HEK293 (cell line): ENCODE data around the gene CIZ1.
A peak's percentile ranks its signal among the peaks of the same experiment; 100 is the strongest.

Experiments
- BCL11A ChIP-seq: fragments of 450-650 bp; formaldehyde crosslinking; IDR thresholded peaks from 2 replicates; pipeline ENCODE4 v1.5.1; 2016; ENCODE audit warnings: low read depth, missing biosample characterization, missing genetic modification characterization
- GLIS2 ChIP-seq: fragments of 450-650 bp; formaldehyde crosslinking; IDR thresholded peaks from 2 replicates; pipeline ENCODE4 v1.5.1; 2016; ENCODE audit warnings: missing biosample characterization, missing genetic modification characterization
- HOXA7 ChIP-seq: sonication (generic); formaldehyde crosslinking; IDR thresholded peaks from 2 replicates; pipeline ENCODE4 v1.8.1; 2022; ENCODE audit warnings: missing genetic modification reagents, borderline replicate concordance
- KLF10 ChIP-seq: fragments of 450-650 bp; IDR thresholded peaks from 2 replicates; pipeline ENCODE4 v1.5.1; 2018; ENCODE audit warnings: missing biosample characterization, mild to moderate bottlenecking, missing genetic modification characterization
- SALL2 ChIP-seq: fragments of 450-650 bp; formaldehyde crosslinking; IDR thresholded peaks from 2 replicates; pipeline ENCODE4 v1.5.0; 2017; ENCODE audit warnings: missing biosample characterization, mild to moderate bottlenecking, missing genetic modification characterization, borderline replicate concordance
- TRIM28 ChIP-seq: IDR thresholded peaks from 2 replicates; pipeline ENCODE4 v1.6.1; 2011; ENCODE audit warnings: low read length, control low read depth, borderline replicate concordance
- ZBTB17 ChIP-seq: fragments of 450-650 bp; formaldehyde crosslinking; IDR thresholded peaks from 2 replicates; pipeline ENCODE4 v1.5.1; 2016; ENCODE audit warnings: missing biosample characterization, missing genetic modification characterization
- ZNF132 ChIP-seq: fragments of 450-650 bp; formaldehyde crosslinking; IDR thresholded peaks from 2 replicates; pipeline ENCODE4 v1.5.1; 2017; ENCODE audit warnings: missing biosample characterization, missing genetic modification characterization, borderline replicate concordance
- ZNF266 ChIP-seq: fragments of 450-650 bp; formaldehyde crosslinking; IDR thresholded peaks from 2 replicates; pipeline ENCODE4 v1.5.1; 2016; ENCODE audit warnings: missing biosample characterization, missing genetic modification characterization, low read depth
- ZNF37A ChIP-seq: fragments of 450-650 bp; IDR thresholded peaks from 2 replicates; pipeline ENCODE4 v1.5.1; 2018; ENCODE audit warnings: missing biosample characterization, missing genetic modification characterization
- ZNF514 ChIP-seq: fragments of 450-650 bp; formaldehyde crosslinking; IDR thresholded peaks from 2 replicates; pipeline ENCODE4 v1.5.1; 2016; ENCODE audit warnings: missing biosample characterization, missing genetic modification characterization
- ZNF558 ChIP-seq: fragments of 450-650 bp; formaldehyde crosslinking; IDR thresholded peaks from 2 replicates; pipeline ENCODE4 v1.5.1; 2016; ENCODE audit warnings: missing biosample characterization, missing genetic modification characterization
- ZNF560 ChIP-seq: fragments of 450-650 bp; formaldehyde crosslinking; IDR thresholded peaks from 2 replicates; pipeline ENCODE4 v1.5.1; 2017; ENCODE audit warnings: missing biosample characterization, missing genetic modification characterization, borderline replicate concordance
- ZNF660 ChIP-seq: fragments of 450-650 bp; IDR thresholded peaks from 2 replicates; pipeline ENCODE4 v1.5.1; 2018; ENCODE audit warnings: missing biosample characterization, mild to moderate bottlenecking, missing genetic modification characterization
- ZNF76 ChIP-seq: fragments of 450-650 bp; formaldehyde crosslinking; IDR thresholded peaks from 2 replicates; pipeline ENCODE4; 2016; ENCODE audit warnings: low read depth, missing biosample characterization, missing genetic modification characterization, borderline replicate concordance
- ZNF830 ChIP-seq: fragments of 450-650 bp; IDR thresholded peaks from 2 replicates; pipeline ENCODE4 v1.5.0; 2018; ENCODE audit warnings: missing biosample characterization, missing genetic modification characterization, low read depth, mild to moderate bottlenecking, moderate library complexity
- ZNF843 ChIP-seq: fragments of 450-650 bp; formaldehyde crosslinking; IDR thresholded peaks from 2 replicates; pipeline ENCODE4 v1.5.1; 2016; ENCODE audit warnings: missing biosample characterization, missing genetic modification characterization
- ZSCAN23 ChIP-seq: fragments of 450-650 bp; formaldehyde crosslinking; IDR thresholded peaks from 2 replicates; pipeline ENCODE4 v1.5.1; 2016; ENCODE audit warnings: missing biosample characterization, missing genetic modification characterization
- TF ChIP-seq, protein P1 (sequence below): fragments of 450-650 bp; formaldehyde crosslinking; IDR thresholded peaks from 2 replicates; pipeline ENCODE4 v1.5.1; 2017; ENCODE audit warnings: missing biosample characterization, missing genetic modification characterization
- TF ChIP-seq, protein P2 (sequence below): fragments of 450-650 bp; formaldehyde crosslinking; IDR thresholded peaks from 2 replicates; pipeline ENCODE4 v1.5.1; 2016; ENCODE audit warnings: missing biosample characterization, missing genetic modification characterization
- TF ChIP-seq, protein P3 (sequence below): fragments of 450-650 bp; formaldehyde crosslinking; IDR thresholded peaks from 2 replicates; pipeline ENCODE4 v1.5.1; 2016; ENCODE audit warnings: missing biosample characterization, missing genetic modification characterization
- TF ChIP-seq, protein P4 (sequence below): fragments of 450-650 bp; formaldehyde crosslinking; IDR thresholded peaks from 2 replicates; pipeline ENCODE4 v1.5.1; 2017; ENCODE audit warnings: missing biosample characterization, missing genetic modification characterization
- TF ChIP-seq, protein P5 (sequence below): fragments of 450-650 bp; formaldehyde crosslinking; IDR thresholded peaks from 2 replicates; pipeline ENCODE4 v1.5.1; 2017; ENCODE audit warnings: missing biosample characterization, missing genetic modification characterization
- TF ChIP-seq, protein P6 (sequence below): fragments of 450-650 bp; formaldehyde crosslinking; IDR thresholded peaks from 2 replicates; pipeline ENCODE4 v1.5.1; 2017; ENCODE audit warnings: missing biosample characterization, missing genetic modification characterization
- TF ChIP-seq, protein P7 (sequence below): fragments of 450-650 bp; formaldehyde crosslinking; IDR thresholded peaks from 2 replicates; pipeline ENCODE4 v1.5.1; 2017; ENCODE audit warnings: missing biosample characterization, missing genetic modification characterization
- TF ChIP-seq, protein P8 (sequence below): fragments of 450-650 bp; formaldehyde crosslinking; IDR thresholded peaks from 2 replicates; pipeline ENCODE4 v1.5.1; 2017; ENCODE audit warnings: missing biosample characterization, mild to moderate bottlenecking, missing genetic modification characterization, moderate library complexity
- TF ChIP-seq, protein P9 (sequence below): sonication (generic); formaldehyde crosslinking; IDR thresholded peaks from 2 replicates; pipeline ENCODE4 v1.8.1; 2022; ENCODE audit warnings: mild to moderate bottlenecking, moderate library complexity, missing genetic modification reagents

CIZ1 gene

DNA sequence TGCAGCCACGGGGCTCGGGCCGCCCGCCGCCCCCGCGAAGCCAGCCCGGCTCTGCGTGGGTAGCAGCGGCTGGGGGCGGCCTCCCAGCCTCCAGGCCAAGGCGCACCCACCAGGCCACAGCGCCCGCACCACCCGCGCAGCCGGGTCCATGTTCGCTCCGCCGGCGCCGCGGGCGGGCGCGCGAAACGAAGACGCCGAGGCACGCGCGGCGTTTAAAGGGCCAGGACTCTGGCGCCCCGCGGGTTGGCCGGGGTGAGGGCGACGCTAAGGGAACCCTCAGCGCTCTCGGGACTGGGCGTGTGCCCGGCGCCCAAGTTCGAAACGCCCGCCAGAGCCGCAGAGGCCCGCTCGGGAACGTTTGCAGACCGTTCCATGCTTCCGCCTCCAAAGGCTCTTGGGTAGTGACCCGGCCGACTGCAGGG is 63.8 kb downstream of the CIZ1 start, which contains the start of gene PTGES2 (continued):
- TF ChIP-seq, protein P1, sequence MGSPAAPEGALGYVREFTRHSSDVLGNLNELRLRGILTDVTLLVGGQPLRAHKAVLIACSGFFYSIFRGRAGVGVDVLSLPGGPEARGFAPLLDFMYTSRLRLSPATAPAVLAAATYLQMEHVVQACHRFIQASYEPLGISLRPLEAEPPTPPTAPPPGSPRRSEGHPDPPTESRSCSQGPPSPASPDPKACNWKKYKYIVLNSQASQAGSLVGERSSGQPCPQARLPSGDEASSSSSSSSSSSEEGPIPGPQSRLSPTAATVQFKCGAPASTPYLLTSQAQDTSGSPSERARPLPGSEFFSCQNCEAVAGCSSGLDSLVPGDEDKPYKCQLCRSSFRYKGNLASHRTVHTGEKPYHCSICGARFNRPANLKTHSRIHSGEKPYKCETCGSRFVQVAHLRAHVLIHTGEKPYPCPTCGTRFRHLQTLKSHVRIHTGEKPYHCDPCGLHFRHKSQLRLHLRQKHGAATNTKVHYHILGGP (tag by site-specific recombination) = no peak
- TF ChIP-seq ZNF76 (peak; percentile 82), ZNF558 (tag by site-specific recombination) (no peak), ZNF514 (no peak), KLF10 (tag by site-specific recombination) (peak; percentile 24; the same call in 1 of the 2 replicates), TRIM28 (no peak), ZNF830 (tag by site-specific recombination) (no peak), ZNF37A (tag by site-specific recombination) (no peak), ZBTB17 (tag by site-specific recombination) (no peak), SALL2 (tag by site-specific recombination) (no peak), ZNF266 (tag by site-specific recombination) (no peak), ZNF843 (tag by site-specific recombination) (no peak), HOXA7 (CRISPR knock-in tag) (no peak), ZNF560 (tag by site-specific recombination) (no peak), ZNF660 (tag by site-specific recombination) (0 out of 2 replicates have a peak, but pooled peaks have one; percentile 33), ZNF132 (no peak), ZSCAN23 (no peak), GLIS2 (tag by site-specific recombination) (no peak; the same call in 1 of the 2 replicates), BCL11A (tag by site-specific recombination) (no peak)
- TF ChIP-seq, protein P2, sequence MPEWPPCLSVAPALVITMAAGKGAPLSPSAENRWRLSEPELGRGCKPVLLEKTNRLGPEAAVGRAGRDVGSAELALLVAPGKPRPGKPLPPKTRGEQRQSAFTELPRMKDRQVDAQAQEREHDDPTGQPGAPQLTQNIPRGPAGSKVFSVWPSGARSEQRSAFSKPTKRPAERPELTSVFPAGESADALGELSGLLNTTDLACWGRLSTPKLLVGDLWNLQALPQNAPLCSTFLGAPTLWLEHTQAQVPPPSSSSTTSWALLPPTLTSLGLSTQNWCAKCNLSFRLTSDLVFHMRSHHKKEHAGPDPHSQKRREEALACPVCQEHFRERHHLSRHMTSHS (tag by site-specific recombination) = no peak
- TF ChIP-seq, protein P3, sequence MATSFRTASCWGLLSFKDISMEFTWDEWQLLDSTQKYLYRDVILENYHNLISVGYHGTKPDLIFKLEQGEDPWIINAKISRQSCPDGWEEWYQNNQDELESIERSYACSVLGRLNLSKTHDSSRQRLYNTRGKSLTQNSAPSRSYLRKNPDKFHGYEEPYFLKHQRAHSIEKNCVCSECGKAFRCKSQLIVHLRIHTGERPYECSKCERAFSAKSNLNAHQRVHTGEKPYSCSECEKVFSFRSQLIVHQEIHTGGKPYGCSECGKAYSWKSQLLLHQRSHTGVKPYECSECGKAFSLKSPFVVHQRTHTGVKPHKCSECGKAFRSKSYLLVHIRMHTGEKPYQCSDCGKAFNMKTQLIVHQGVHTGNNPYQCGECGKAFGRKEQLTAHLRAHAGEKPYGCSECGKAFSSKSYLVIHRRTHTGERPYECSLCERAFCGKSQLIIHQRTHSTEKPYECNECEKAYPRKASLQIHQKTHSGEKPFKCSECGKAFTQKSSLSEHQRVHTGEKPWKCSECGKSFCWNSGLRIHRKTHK (tag by site-specific recombination) = no peak
- TF ChIP-seq, protein P4, sequence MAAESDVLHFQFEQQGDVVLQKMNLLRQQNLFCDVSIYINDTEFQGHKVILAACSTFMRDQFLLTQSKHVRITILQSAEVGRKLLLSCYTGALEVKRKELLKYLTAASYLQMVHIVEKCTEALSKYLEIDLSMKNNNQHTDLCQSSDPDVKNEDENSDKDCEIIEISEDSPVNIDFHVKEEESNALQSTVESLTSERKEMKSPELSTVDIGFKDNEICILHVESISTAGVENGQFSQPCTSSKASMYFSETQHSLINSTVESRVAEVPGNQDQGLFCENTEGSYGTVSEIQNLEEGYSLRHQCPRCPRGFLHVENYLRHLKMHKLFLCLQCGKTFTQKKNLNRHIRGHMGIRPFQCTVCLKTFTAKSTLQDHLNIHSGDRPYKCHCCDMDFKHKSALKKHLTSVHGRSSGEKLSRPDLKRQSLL (tag by site-specific recombination) = no peak
- TF ChIP-seq, protein P5, sequence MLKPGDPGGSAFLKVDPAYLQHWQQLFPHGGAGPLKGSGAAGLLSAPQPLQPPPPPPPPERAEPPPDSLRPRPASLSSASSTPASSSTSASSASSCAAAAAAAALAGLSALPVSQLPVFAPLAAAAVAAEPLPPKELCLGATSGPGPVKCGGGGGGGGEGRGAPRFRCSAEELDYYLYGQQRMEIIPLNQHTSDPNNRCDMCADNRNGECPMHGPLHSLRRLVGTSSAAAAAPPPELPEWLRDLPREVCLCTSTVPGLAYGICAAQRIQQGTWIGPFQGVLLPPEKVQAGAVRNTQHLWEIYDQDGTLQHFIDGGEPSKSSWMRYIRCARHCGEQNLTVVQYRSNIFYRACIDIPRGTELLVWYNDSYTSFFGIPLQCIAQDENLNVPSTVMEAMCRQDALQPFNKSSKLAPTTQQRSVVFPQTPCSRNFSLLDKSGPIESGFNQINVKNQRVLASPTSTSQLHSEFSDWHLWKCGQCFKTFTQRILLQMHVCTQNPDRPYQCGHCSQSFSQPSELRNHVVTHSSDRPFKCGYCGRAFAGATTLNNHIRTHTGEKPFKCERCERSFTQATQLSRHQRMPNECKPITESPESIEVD (tag by site-specific recombination) = no peak
- TF ChIP-seq, protein P6, sequence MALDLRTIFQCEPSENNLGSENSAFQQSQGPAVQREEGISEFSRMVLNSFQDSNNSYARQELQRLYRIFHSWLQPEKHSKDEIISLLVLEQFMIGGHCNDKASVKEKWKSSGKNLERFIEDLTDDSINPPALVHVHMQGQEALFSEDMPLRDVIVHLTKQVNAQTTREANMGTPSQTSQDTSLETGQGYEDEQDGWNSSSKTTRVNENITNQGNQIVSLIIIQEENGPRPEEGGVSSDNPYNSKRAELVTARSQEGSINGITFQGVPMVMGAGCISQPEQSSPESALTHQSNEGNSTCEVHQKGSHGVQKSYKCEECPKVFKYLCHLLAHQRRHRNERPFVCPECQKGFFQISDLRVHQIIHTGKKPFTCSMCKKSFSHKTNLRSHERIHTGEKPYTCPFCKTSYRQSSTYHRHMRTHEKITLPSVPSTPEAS (tag by site-specific recombination) = no peak
- TF ChIP-seq, protein P7, sequence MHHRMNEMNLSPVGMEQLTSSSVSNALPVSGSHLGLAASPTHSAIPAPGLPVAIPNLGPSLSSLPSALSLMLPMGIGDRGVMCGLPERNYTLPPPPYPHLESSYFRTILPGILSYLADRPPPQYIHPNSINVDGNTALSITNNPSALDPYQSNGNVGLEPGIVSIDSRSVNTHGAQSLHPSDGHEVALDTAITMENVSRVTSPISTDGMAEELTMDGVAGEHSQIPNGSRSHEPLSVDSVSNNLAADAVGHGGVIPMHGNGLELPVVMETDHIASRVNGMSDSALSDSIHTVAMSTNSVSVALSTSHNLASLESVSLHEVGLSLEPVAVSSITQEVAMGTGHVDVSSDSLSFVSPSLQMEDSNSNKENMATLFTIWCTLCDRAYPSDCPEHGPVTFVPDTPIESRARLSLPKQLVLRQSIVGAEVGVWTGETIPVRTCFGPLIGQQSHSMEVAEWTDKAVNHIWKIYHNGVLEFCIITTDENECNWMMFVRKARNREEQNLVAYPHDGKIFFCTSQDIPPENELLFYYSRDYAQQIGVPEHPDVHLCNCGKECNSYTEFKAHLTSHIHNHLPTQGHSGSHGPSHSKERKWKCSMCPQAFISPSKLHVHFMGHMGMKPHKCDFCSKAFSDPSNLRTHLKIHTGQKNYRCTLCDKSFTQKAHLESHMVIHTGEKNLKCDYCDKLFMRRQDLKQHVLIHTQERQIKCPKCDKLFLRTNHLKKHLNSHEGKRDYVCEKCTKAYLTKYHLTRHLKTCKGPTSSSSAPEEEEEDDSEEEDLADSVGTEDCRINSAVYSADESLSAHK = no peak
- TF ChIP-seq, protein P8, sequence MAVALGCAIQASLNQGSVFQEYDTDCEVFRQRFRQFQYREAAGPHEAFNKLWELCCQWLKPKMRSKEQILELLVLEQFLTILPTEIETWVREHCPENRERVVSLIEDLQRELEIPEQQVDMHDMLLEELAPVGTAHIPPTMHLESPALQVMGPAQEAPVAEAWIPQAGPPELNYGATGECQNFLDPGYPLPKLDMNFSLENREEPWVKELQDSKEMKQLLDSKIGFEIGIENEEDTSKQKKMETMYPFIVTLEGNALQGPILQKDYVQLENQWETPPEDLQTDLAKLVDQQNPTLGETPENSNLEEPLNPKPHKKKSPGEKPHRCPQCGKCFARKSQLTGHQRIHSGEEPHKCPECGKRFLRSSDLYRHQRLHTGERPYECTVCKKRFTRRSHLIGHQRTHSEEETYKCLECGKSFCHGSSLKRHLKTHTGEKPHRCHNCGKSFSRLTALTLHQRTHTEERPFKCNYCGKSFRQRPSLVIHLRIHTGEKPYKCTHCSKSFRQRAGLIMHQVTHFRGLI (tag by site-specific recombination) = peak; percentile 58; the same call in 1 of the 2 replicates
- TF ChIP-seq, protein P9, sequence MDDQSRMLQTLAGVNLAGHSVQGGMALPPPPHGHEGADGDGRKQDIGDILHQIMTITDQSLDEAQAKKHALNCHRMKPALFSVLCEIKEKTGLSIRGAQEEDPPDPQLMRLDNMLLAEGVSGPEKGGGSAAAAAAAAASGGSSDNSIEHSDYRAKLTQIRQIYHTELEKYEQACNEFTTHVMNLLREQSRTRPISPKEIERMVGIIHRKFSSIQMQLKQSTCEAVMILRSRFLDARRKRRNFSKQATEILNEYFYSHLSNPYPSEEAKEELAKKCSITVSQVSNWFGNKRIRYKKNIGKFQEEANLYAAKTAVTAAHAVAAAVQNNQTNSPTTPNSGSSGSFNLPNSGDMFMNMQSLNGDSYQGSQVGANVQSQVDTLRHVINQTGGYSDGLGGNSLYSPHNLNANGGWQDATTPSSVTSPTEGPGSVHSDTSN = no peak; the same call in 1 of the 2 replicates
